Small intestine (tissue), 7 donors: ENCODE results near the gene C1orf21. TPM values are rescaled to one million over a fixed set of nuclear protein-coding genes. Genes with fewer than 3 reads are reported as not detected.

Source experiments
- DNase-seq, 2 donors: peaks; one replicate each; pipeline versions ENCODE4 v3.0.0 to v3.0.0-alpha.2; 2013
- FAIRE-seq: peaks from 2 replicates; lab custom pipeline; 2012; peaks lifted over from hg19 to GRCh38; lab: Jason Lieb, UNC
- H3K27ac ChIP-seq, 3 donors: one replicate each; pipeline ENCODE4 v1.5.1; 2013; ENCODE audit warnings: low read length in 2 of 3, mild to moderate bottlenecking in 2 of 3, control low read depth in 1 of 3, inconsistent platforms in 1 of 3, low read depth in 1 of 3, moderate library complexity in 1 of 3
- H3K27me3 ChIP-seq, 3 donors: one replicate each; pipeline ENCODE4 v1.6.1; 2013; ENCODE audit warnings: low read length in 3 of 3, inconsistent platforms in 1 of 3; ENCODE audit not compliant: control insufficient read depth in 3 of 3, insufficient read depth in 3 of 3
- H3K36me3 ChIP-seq, 3 donors: one replicate each; pipeline ENCODE4 v1.6.1; 2013; ENCODE audit warnings: low read length in 3 of 3, inconsistent platforms in 1 of 3, low read depth in 1 of 3, mild to moderate bottlenecking in 1 of 3, moderate library complexity in 1 of 3; ENCODE audit not compliant: control insufficient read depth in 3 of 3, insufficient read depth in 2 of 3
- H3K4me1 ChIP-seq, 3 donors: one replicate each; pipeline ENCODE4 v1.6.1; 2013; ENCODE audit warnings: low read length in 2 of 3, inconsistent platforms in 1 of 3, low read depth in 1 of 3, mild to moderate bottlenecking in 1 of 3, moderate library complexity in 1 of 3; ENCODE audit not compliant: control insufficient read depth in 3 of 3, insufficient read depth in 2 of 3
- H3K4me3 ChIP-seq, 3 donors: one replicate each; pipeline ENCODE4 v1.5.1; 2013; ENCODE audit warnings: low read length in 3 of 3, control low read depth in 1 of 3, inconsistent platforms in 1 of 3, low read depth in 1 of 3, mild to moderate bottlenecking in 1 of 3, moderate library complexity in 1 of 3
- H3K9me3 ChIP-seq, 2 donors: one replicate each; pipeline ENCODE4 v1.6.1; 2013; ENCODE audit warnings: low read depth in 1 of 2, low read length in 1 of 2; ENCODE audit not compliant: control insufficient read depth in 2 of 2, insufficient read depth in 1 of 2
- WGBS, 3 donors: extraction: QIAGEN DNeasy Blood & Tissue Kit; methylation state at CpG; one replicate each; pipeline ENCODE4 v1.1.7; 2013; 5-methylcytosine and 5-hydroxymethylcytosine counted together
- polyA plus RNA-seq, 4 donors: library from polyadenylated mRNA; stranded (reverse) in 3 of 4; unstranded in 1 of 4; fragments of 200-250 nt in 3 of 4; fragments of 120-200 nt in 1 of 4; gene quantifications; one replicate each; pipeline versions ENCODE4 v1.2.1 to v1.2.3, GENCODE V29; 2013
- donor health status: healthy with polysubstance abuse.
- donor health status: control.
- donor health status: control.
- donor health status: Bipolar disorder and iron deficiency.
- donor health status: healthy.

Gene C1orf21
- polyA plus RNA-seq, 4 donors: 36.5 to 78.3 (median 58.9) TPM

DNA sequence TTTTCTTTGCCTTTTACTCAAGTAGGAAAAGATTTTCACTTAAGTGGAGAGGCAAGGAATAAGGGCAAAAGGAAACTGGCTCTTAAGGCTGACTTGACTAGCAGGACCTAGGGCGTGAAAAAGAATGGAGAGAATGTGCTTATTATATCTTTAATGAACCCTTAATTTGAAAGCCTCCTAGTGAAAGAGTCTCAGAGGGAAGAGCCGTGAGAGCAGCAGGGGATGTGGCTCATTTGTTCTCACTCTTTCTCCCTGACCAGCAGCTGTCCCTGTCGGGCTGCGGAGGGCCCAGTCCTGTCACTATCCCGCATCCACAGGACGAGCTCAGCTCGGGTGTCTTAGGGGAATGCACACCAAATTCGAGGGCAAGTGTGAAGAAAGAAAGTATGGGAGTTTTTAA, 187.8 kb downstream of the C1orf21 start:
- Histone ChIP-seq H3K4me1 (no peaks in the 10 kb centered on the region), H3K27ac (peak overlapping the region in 1 of 3 donors; percentile 72), H3K4me3 (no peak overlapping the region), H3K27me3 (no peaks in the 10 kb centered on the region), H3K9me3 (peaks cover 0 to 1% of the 10 kb centered on the region in 2 donors), H3K36me3 (peaks cover 0 to 1% (median 0%) of the 10 kb centered on the region in 3 donors)
- FAIRE-seq (no peak), DNase-seq (no peak)
- WGBS, 3 donors: 75 to 86% (median 80%) methylated on average over 8 of the region's 8 CpGs

DNA sequence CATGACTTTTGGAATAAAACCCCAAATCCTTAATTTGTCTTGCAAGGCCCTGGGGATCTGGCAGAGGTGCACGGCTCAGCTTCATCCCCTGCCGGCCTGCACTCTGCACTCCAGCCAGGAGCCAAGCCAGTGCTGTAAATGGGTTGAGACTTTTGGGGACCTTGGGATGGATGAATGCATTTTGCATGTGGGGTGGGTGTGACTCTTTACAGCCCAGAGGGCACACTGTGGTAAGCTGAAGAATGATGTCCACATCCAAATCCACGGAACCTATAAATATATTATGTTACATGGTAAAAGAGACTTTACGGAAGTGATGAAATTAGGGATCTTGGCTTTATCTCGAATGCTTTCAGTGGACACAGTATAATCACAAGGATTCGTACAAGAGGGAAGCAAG, 190.0 kb downstream of the C1orf21 start:
- peaks cover 0 to 10% of the 10 kb centered on the region in 2 donors for H3K9me3 ChIP-seq

DNA sequence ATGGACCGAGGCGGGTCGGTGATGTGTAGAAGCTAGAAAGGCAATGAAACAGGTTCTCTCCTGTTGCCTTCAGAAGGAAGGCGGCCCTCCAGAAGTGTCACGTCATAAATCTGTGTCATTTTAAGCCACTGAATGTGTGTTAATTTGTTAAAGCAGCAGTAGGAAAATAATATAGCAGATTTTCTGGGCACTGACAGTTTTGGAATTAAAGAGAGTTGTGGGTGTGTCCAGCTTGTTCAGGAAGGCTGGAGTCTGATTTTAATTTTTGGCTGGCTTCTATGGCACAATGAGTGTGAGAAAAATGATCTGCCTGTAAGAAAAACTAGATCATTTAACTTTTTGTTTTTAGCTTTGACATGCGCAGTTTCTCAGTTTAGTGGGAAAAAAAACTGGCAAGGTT, 190.5 kb downstream of the C1orf21 start:
- H3K4me1 ChIP-seq: no peaks in the 10 kb centered on the region
- H3K9me3 ChIP-seq: peaks cover 0 to 10% of the 10 kb centered on the region in 2 donors
- no peaks in the 10 kb centered on the region for H3K27me3 ChIP-seq
- no peak for DNase-seq
- H3K4me3 ChIP-seq: no peak overlapping the region
- peaks cover 0 to 1% (median 0%) of the 10 kb centered on the region in 3 donors for H3K36me3 ChIP-seq
- 81 to 87% (median 84%) methylated on average over 6 of the region's 6 CpGs for WGBS, 3 donors
- FAIRE-seq: no peak
- H3K27ac ChIP-seq: no peak overlapping the region

More for the DNA sequence above, 190.0 kb downstream of the C1orf21 start:
- Histone ChIP-seq H3K27me3 (no peaks in the 10 kb centered on the region), H3K27ac (no peak overlapping the region), H3K4me1 (no peaks in the 10 kb centered on the region), H3K4me3 (no peak overlapping the region), H3K36me3 (peaks cover 0 to 1% (median 0%) of the 10 kb centered on the region in 3 donors)
- no peak for DNase-seq
- FAIRE-seq: no peak
- 84 to 91% (median 88%) methylated on average over 6 of the region's 6 CpGs for WGBS, 3 donors

DNA sequence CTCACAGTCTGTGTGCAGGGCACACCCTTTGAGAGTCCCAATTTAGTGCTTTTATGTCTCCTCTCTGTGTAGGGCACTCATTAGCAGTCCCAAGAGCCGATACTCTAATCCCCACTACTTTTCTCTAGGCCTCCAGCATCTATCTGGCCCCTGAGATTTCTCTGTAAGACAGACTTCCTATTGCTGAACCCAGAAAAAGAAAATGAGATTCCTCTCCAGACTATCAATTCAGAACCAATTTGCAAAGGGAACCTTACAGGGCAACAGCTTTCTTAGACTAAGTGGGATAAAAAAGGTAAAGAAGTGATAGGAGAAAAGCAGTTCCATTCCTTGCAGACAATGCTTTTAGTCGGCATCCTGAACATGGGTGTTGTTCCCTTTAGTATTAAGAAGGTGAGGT, 195.6 kb downstream of the C1orf21 start:
- no peak for FAIRE-seq
- 84 to 86% (median 86%) methylated on average over 2 of the region's 2 CpGs for WGBS, 3 donors
- H3K9me3 ChIP-seq: peaks cover 0 to 10% of the 10 kb centered on the region in 2 donors
- H3K4me3 ChIP-seq: no peak overlapping the region
- H3K27me3 ChIP-seq: no peaks in the 10 kb centered on the region
- H3K27ac ChIP-seq: no peak overlapping the region
- no peaks in the 10 kb centered on the region for H3K4me1 ChIP-seq
- no peaks in the 10 kb centered on the region for H3K36me3 ChIP-seq
- DNase-seq: no peak

GRCh38 chr1:184583849-184584248, 197.0 kb downstream of the C1orf21 start:
- H3K36me3 ChIP-seq: no peaks in the 10 kb centered on the region
- no peak overlapping the region for H3K27ac ChIP-seq
- H3K4me3 ChIP-seq: no peak overlapping the region
- no peaks in the 10 kb centered on the region for H3K27me3 ChIP-seq
- 54 to 83% (median 71%) methylated on average over 5 of the region's 5 CpGs for WGBS, 3 donors
- FAIRE-seq (no peak), DNase-seq (no peak)
- peaks cover 0 to 10% of the 10 kb centered on the region in 2 donors for H3K9me3 ChIP-seq
- peaks cover 0 to 2% (median 0%) of the 10 kb centered on the region in 3 donors for H3K4me1 ChIP-seq

GRCh38 chr1:184588701-184589100, 201.9 kb downstream of the C1orf21 start:
- Histone ChIP-seq H3K36me3 (no peaks in the 10 kb centered on the region), H3K27me3 (no peaks in the 10 kb centered on the region), H3K4me3 (no peak overlapping the region), H3K4me1 (peaks cover 2 to 10% (median 5%) of the 10 kb centered on the region in 3 donors), H3K27ac (peak overlapping the region in 1 of 3 donors; percentile 3), H3K9me3 (no peaks in the 10 kb centered on the region)
- 80 to 98% (median 98%) methylated on average over 3 of the region's 3 CpGs for WGBS, 3 donors
- FAIRE-seq (no peak), DNase-seq (no peak)

DNA sequence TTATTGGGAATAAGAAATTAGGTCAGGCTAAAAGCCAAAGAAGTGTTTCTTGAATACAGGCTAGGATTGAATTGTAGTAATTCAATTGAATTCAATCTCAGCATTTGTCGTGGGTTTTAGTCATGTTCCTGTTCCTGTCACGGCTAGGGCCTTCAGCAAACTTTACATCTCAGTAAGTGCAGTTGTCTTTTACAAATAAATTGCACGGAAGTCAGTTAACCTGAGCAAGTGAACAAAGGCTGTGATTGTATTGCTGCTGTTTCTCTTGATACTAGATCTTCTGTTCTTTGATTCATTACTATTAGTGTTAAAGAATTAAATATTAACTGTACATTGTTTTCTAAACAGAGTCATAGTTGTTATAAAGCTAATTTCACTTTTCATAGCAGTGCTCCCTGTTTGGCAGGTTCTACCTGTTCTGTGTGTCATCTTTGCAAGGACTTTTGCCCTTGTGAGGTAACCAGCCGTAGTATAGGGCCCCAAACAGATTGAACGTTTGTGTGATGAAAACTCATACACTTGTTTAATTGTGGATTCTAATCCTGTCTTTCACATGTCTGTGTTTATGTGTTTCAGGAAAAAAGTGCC, 203.4 kb downstream of the C1orf21 start:
- H3K27me3 ChIP-seq: no peaks in the 10 kb centered on the region
- H3K4me3 ChIP-seq: peak overlapping the region in 1 of 3 donors; percentile 7
- DNase-seq: peak; percentile 96
- H3K27ac ChIP-seq: peak overlapping the region; percentile 32 to 73 (median 58)
- peaks cover 2 to 10% (median 8%) of the 10 kb centered on the region in 3 donors for H3K4me1 ChIP-seq
- H3K9me3 ChIP-seq: no peaks in the 10 kb centered on the region
- peak; percentile 62 for FAIRE-seq
- H3K36me3 ChIP-seq: no peaks in the 10 kb centered on the region
- 18 to 56% (median 32%) methylated on average over 5 of the region's 5 CpGs for WGBS, 3 donors

DNA sequence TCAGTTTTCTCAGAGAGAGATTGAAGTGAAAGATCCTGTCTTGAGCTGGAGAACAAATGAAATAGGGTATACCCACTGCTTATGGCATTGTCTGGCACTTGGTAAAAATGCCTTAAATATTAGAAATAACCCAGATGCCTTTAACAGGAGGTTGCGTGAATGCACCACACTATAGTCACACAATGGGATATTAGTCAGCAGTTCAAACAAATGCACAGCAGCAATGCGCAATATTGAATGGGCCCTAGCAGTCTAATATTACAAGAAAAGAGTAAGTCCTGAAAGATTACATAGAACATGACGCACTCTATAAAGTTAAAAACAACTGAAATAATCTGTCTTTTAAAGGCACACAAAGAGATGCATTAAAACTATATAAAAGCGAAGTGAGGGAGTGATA, 206.8 kb downstream of the C1orf21 start:
- no peak overlapping the region for H3K27ac ChIP-seq
- DNase-seq (no peak), FAIRE-seq (no peak)
- H3K9me3 ChIP-seq: no peaks in the 10 kb centered on the region
- H3K4me1 ChIP-seq: peaks cover 2 to 10% (median 6%) of the 10 kb centered on the region in 3 donors
- H3K27me3 ChIP-seq: no peaks in the 10 kb centered on the region
- H3K4me3 ChIP-seq: no peak overlapping the region
- no peaks in the 10 kb centered on the region for H3K36me3 ChIP-seq
- 83 to 95% (median 84%) methylated on average over 4 of the region's 4 CpGs for WGBS, 3 donors
